Inflammatory macrophage (primary cell): Measurements from ENCODE around the gene FBXO2.
"Not testable (repeated sequence)": the region's sequence is repeated elsewhere in the genome, so short reads cannot be mapped to it uniquely, and the experiment has no call there.

ENCODE experiments used
- DNase-seq, 2 donors: peaks; one replicate each; pipeline ENCODE4 v3.0.0-alpha.2; 2020 to 2022

Gene FBXO2

GRCh38 chr1:11622398-11622797 lies 31.8 kb downstream of the FBXO2 start:
- DNase-seq: no peak

- no peak for DNase-seq
Observed at GRCh38 chr1:11620924-11621323, 33.3 kb downstream of the FBXO2 start.

DNA sequence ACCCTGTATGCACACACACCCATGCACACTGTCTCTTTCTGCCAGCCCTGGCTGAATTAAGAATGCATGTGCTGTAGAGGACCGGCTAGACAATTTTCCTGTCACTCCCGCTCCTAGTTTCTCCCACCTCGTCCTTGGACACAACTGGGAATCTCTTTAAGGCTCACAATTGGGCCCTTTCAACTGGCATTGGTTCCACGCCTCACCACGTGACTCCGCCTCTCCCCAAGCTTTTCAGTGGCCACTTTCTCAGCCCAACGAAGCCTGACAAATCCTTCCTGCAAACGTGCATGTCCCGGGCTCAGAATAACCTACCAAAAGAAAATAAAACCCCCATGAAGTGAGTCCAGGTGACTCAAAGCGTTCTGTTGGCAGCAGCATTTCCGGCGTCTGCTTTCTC lies 33.8 kb downstream of the FBXO2 start:
- DNase-seq: no peak

GRCh38 chr1:11617741-11618140 lies 36.5 kb downstream of the FBXO2 start:
- DNase-seq: no peak

DNA sequence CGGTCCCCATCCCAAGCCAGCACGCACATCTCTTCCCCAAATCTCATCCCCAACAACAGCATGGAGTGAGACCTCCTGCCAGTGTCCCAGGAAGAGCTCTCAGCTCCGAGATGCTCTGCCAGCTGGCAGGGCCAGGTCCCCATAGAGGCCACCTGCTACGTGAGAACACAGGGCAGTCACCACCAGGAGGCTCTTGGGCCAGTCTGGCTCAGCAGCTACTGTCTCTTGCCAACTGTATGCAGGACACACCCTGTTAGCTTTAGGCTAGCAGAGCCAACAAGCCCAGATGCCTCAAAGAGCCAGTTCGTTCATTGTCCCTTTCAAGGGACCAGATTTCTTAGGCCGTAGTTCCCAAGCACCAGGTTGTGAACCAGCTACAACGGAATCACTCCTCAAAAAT lies 36.9 kb downstream of the FBXO2 start:
- DNase-seq: no peak

- no peak for DNase-seq
Observed at GRCh38 chr1:11616766-11617165, 37.5 kb downstream of the FBXO2 start.

GRCh38 chr1:11615090-11615489 lies 39.1 kb downstream of the FBXO2 start:
- no peak for DNase-seq

GRCh38 chr1:11613347-11613746 lies 40.9 kb downstream of the FBXO2 start:
- DNase-seq: no peak

- DNase-seq: no peak
Observed at GRCh38 chr1:11611638-11612327, 42.4 kb downstream of the FBXO2 start.

GRCh38 chr1:11610629-11611180 lies 43.5 kb downstream of the FBXO2 start:
- DNase-seq: no peak

- not testable (repeated sequence) for DNase-seq
Observed at GRCh38 chr1:11609378-11609777, 44.9 kb downstream of the FBXO2 start.

GRCh38 chr1:11608596-11609130 lies 45.6 kb downstream of the FBXO2 start:
- DNase-seq: not testable (repeated sequence)

DNA sequence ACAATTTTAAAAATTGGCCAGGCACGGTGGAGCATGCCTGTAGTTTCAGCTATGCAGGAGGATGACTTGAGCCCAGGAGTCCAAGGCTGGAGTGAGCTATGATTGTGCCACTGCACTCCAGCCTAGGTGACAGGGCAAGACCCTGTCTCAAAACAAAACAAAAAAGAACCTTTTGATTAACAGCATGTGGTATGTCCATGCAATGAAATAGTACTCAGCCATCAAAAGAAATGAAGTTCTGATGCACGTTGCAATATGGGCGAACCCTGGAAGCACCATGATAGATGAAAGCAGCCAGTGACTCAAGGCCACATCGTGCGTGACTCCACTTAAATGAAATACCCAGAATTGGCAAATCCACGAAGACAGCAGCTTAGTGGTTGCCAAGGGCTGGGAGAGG lies 47.5 kb downstream of the FBXO2 start:
- DNase-seq: no peak

GRCh38 chr1:11602981-11603380 lies 51.2 kb downstream of the FBXO2 start:
- DNase-seq: no peak

DNA sequence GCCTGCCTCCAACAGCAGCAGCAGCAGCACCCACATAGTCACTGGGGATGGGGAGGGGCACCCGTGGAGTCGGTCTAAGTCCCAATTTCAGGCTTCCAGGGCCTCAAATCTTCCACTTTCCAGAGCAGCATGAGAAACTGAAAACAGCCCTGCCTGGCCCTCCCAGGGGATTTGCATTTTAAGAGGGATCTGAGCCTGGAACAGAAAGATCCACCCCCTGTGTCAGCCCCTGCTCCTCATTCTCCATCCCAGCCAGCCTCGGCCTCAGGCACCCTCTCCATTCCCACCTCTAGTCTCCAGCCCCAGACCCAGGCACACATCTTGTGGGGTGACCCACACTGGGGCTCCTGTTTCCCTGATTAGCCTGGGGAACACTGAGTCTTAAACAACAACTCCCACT lies 51.8 kb downstream of the FBXO2 start:
- DNase-seq: no peak

DNA sequence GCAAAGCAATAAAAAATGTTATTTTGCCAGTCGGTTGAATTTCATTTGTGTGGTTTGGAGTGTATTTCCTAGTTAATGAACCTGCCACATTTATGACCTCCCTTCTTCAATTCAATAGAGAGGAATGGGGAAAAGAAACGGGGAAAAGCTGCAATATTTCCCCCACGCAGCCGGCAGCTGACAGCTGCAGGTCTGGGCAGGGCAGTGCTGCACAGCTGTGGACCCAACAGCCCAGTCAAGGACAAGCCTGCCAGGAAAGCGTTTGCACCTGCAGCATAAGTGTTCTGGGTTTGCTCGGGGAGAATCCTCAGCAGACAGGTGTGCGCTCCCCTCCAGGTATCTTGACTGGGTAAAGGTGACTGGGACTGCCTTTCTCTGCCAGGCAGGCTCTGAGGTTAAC lies 53.4 kb downstream of the FBXO2 start:
- DNase-seq: no peak

- DNase-seq: no peak
Observed at GRCh38 chr1:11599891-11600576, 54.2 kb downstream of the FBXO2 start.

DNA sequence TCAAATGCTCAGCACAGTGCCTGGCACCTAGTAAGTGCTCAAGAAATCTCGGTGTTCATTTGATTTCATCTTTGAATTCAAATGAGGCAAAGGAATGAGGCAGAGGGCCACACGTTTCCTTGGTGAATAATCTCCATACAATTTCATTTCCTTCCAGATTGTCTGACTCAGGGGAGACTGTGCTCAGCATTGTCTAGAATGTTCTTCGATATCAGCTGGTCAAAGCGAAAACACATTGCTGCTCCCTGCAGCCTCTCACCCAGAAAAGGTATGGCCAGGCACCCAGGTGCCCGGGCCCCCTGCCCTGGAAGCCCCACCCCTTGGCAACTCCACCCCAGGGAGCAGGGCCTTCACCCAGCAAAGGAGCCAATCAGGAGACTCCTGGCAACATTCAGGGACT lies 55.8 kb downstream of the FBXO2 start:
- no peak for DNase-seq
